ENCODE measurements around the gene GSTM2. TPM values are rescaled to one million over a fixed set of nuclear protein-coding genes. Genes with fewer than 3 reads are reported as not detected.

The GSTM2 gene
- total and polyA plus RNA-seq, 2 donors (not counting 1 experiment from before 2014, with no cell fraction given) = 42.9 to 94.4 TPM

GRCh38 chr1:109627692-109628399, 40.0 kb upstream of the GSTM2 start:
- Histone ChIP-seq H3K9ac (ENCODE audit: low read length) (no peak overlapping the region), H3K4me1 (ENCODE audit: control insufficient read depth in 2 of 2, insufficient read depth in 2 of 2, low read length in 2 of 2) (peaks cover 21 to 23% of the 10 kb centered on the region in 2 donors), H3K79me2 (ENCODE audit: control insufficient read depth, insufficient read depth, low read length) (peaks cover 11% of the 10 kb centered on the region), H4K20me1 (ENCODE audit: control insufficient read depth, insufficient read depth, low read length, poor library complexity, severe bottlenecking) (peaks cover 8% of the 10 kb centered on the region), H3K36me3 (replicated peaks in 1 of 2; ENCODE audit: control extremely low read depth in 1 of 2, control insufficient read depth in 1 of 2, extremely low read depth in 1 of 2, insufficient read depth in 2 of 2, low read length in 1 of 2) (peaks cover 0 to 50% of the 10 kb centered on the region in 2 experiments), H3K9me3 (ENCODE audit: control extremely low read depth in 1 of 3, control insufficient read depth in 2 of 3, insufficient read depth in 1 of 3, low read length in 2 of 3) (no peaks in the 10 kb centered on the region), H3K4me3 (ENCODE audit: control extremely low read depth in 1 of 5, extremely low read depth in 1 of 5, insufficient read depth in 1 of 5, low read depth in 2 of 5, low read length in 4 of 5) (no peak overlapping the region), H3K27me3 (replicated peaks in 1 of 4; ENCODE audit: control extremely low read depth in 1 of 4, control insufficient read depth in 3 of 4, insufficient read depth in 4 of 4, low read length in 3 of 4) (no peaks in the 10 kb centered on the region), H2AFZ (ENCODE audit: insufficient read depth, low read depth, low read length, poor library complexity, severe bottlenecking) (no peak overlapping the region), H3K27ac (ENCODE audit: low read length in 2 of 2) (no peak overlapping the region), H3K4me2 (replicated peaks; ENCODE audit: low read depth, low read length, poor library complexity, severe bottlenecking) (no peak overlapping the region)
- H3K4me1 Mint-ChIP-seq = peaks cover 28% of the 10 kb centered on the region
- no peak overlapping the region for H3K27ac Mint-ChIP-seq
- H3K9me3 Mint-ChIP-seq (ENCODE audit: insufficient read depth) = no peaks in the 10 kb centered on the region
- no peaks in the 10 kb centered on the region for H3K27me3 Mint-ChIP-seq
- CTCF ChIA-PET = interaction anchor here (0.9 to 16.5 kb wide), 7 partner anchors 8 to 84 kb away, joined by 3 to 276 read pairs (median 16); partner anchors contain the start of genes AMPD2, GNAI3, GNAT2 and GPR61
- intact Hi-C loops (cut with micrococcal nuclease) = no loop called here
- no peak overlapping the region for H3K4me3 Mint-ChIP-seq
- TF ChIP-seq CTCF (IDR thresholded peaks at IDR 0.05) = no peak
- no peak for TF ChIP-seq EZH2 (IDR thresholded peaks at IDR 0.05; ENCODE audit: borderline replicate concordance, insufficient read depth, low read depth, low read length, poor library complexity, severe bottlenecking)
- POLR2A ChIA-PET = interaction anchor here (0.6 kb wide), 1 partner anchor 1965 kb away, joined by 3 read pairs; no protein-coding TSS in a partner anchor
- ATAC-seq (ENCODE audit: low read depth) (no peak), DNase-seq (peak; percentile 8)
- WGBS (ENCODE audit: insufficient coverage) = 92% methylated on average over 23 of the region's 23 CpGs
